ENCODE results near the gene ACADSB. TPM values are rescaled to one million over a fixed set of nuclear protein-coding genes. Genes with fewer than 3 reads are reported as not detected.

Gene ACADSB
- polyA plus RNA-seq (2013, experiment 1 of 2): 4.3 TPM
- polyA plus RNA-seq (2013, experiment 2 of 2): 6.1 TPM

- WGBS, 2 experiments (ENCODE audit: insufficient coverage in 2 of 2): 0% methylated on average over 51 to 53 of the region's 68 CpGs
- Histone ChIP-seq H3K36me3 (ENCODE audit: control insufficient read depth, insufficient read depth, low read length) (peaks cover 3% of the 10 kb centered on the region), H3K9me3 (ENCODE audit: control insufficient read depth, low read length) (no peaks in the 10 kb centered on the region), H3K4me3 (ENCODE audit: extremely low read depth, insufficient read depth, low read length, poor library complexity, severe bottlenecking) (peak within 1 kb of the TSS; percentile 98), H3K4me1 (ENCODE audit: control insufficient read depth, insufficient read depth, low read length, poor library complexity, severe bottlenecking) (peaks cover 8% of the 10 kb centered on the region), H3K27ac (ENCODE audit: low read depth, low read length, severe bottlenecking) (peak within 1 kb of the TSS; percentile 83)
Observed at GRCh38 chr10:123008355-123009104, at the start of gene ACADSB, which contains the start of gene IKZF5. TSS of gene ACADSB (plus strand) at chr10:123009006. CDS start at chr10:123009030, 24 bp downstream. TSS of gene IKZF5 (minus strand) at chr10:123008795. CDS start at chr10:122998625, 10,170 bp downstream.

DNA sequence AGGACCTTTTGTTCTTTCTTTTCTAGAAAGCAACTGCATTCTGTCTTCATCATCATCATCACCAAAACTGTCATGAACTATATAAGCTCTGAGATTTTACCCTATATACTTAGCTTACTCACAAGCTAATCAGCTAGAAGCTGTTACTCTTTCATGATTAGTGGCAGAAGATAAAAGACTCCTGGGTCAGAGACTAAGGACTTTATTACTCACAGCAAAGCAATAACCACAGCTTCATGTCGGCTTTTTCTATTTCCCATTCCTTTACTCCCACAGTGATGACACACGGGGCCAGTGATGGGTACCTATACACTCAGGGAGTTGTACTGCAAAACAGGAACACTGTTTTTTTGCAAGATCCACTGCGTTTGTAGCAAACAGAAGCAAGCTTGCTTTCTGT, 46.4 kb upstream of the ACADSB start:
- no peaks in the 10 kb centered on the region for H3K9me3 ChIP-seq (ENCODE audit: control insufficient read depth, low read length)
- H3K27ac ChIP-seq (ENCODE audit: low read depth, low read length, severe bottlenecking): no peak overlapping the region
- no peaks in the 10 kb centered on the region for H3K36me3 ChIP-seq (ENCODE audit: control insufficient read depth, insufficient read depth, low read length)
- 63 to 68% methylated on average over 2 to 3 of the region's 3 CpGs for WGBS, 2 experiments (ENCODE audit: insufficient coverage in 2 of 2)
- no peaks in the 10 kb centered on the region for H3K4me1 ChIP-seq (ENCODE audit: control insufficient read depth, insufficient read depth, low read length, poor library complexity, severe bottlenecking)
- H3K4me3 ChIP-seq (ENCODE audit: extremely low read depth, insufficient read depth, low read length, poor library complexity, severe bottlenecking): no peak overlapping the region

- H3K27ac ChIP-seq (ENCODE audit: low read depth, low read length, severe bottlenecking): no peak overlapping the region
- H3K9me3 ChIP-seq (ENCODE audit: control insufficient read depth, low read length): peaks cover 6% of the 10 kb centered on the region
- H3K4me3 ChIP-seq (ENCODE audit: extremely low read depth, insufficient read depth, low read length, poor library complexity, severe bottlenecking): no peak overlapping the region
- H3K4me1 ChIP-seq (ENCODE audit: control insufficient read depth, insufficient read depth, low read length, poor library complexity, severe bottlenecking): no peaks in the 10 kb centered on the region
- H3K36me3 ChIP-seq (ENCODE audit: control insufficient read depth, insufficient read depth, low read length): no peaks in the 10 kb centered on the region
Observed at GRCh38 chr10:122966879-122967278, 41.9 kb upstream of the ACADSB start.

- 80 to 100% methylated on average over 1 of the region's 3 CpGs for WGBS, 2 experiments (ENCODE audit: insufficient coverage in 2 of 2)
- Histone ChIP-seq H3K27ac (ENCODE audit: low read depth, low read length, severe bottlenecking) (no peak overlapping the region), H3K4me3 (ENCODE audit: extremely low read depth, insufficient read depth, low read length, poor library complexity, severe bottlenecking) (no peak overlapping the region), H3K4me1 (ENCODE audit: control insufficient read depth, insufficient read depth, low read length, poor library complexity, severe bottlenecking) (no peaks in the 10 kb centered on the region), H3K36me3 (ENCODE audit: control insufficient read depth, insufficient read depth, low read length) (no peaks in the 10 kb centered on the region), H3K9me3 (ENCODE audit: control insufficient read depth, low read length) (peaks cover 6% of the 10 kb centered on the region)
Observed at GRCh38 chr10:122968698-122969097, 40.1 kb upstream of the ACADSB start.

DNA sequence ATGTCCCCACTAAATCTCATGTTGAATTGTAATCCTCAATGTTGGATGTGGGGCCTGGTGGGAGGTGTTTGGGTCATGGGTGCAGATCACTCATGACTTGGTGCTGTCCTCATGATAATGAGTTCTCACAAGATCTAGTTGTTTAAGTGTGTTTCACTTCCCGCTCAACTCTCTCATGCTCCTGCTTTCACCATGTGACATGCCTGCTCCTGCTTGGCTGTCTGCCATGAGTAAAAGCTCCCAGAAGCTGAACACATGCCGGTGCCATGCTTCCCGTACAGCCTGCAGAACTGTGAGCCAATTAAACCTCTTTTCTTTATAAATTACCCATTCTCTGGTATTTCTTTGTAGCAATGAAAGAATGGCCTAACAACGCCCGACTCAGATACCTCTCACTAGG, 34.8 kb upstream of the ACADSB start:
- Histone ChIP-seq H3K9me3 (ENCODE audit: control insufficient read depth, low read length) (peaks cover 5% of the 10 kb centered on the region), H3K36me3 (ENCODE audit: control insufficient read depth, insufficient read depth, low read length) (no peaks in the 10 kb centered on the region), H3K4me1 (ENCODE audit: control insufficient read depth, insufficient read depth, low read length, poor library complexity, severe bottlenecking) (no peaks in the 10 kb centered on the region), H3K4me3 (ENCODE audit: extremely low read depth, insufficient read depth, low read length, poor library complexity, severe bottlenecking) (no peak overlapping the region), H3K27ac (ENCODE audit: low read depth, low read length, severe bottlenecking) (no peak overlapping the region)
- 78 to 88% methylated on average over 3 of the region's 5 CpGs for WGBS, 2 experiments (ENCODE audit: insufficient coverage in 2 of 2)

GRCh38 chr10:122974543-122975064, 34.2 kb upstream of the ACADSB start:
- no peak overlapping the region for H3K27ac ChIP-seq (ENCODE audit: low read depth, low read length, severe bottlenecking)
- no peaks in the 10 kb centered on the region for H3K36me3 ChIP-seq (ENCODE audit: control insufficient read depth, insufficient read depth, low read length)
- 100% methylated on average over 1 of the region's 3 CpGs for WGBS, 2 experiments (ENCODE audit: insufficient coverage in 2 of 2)
- no peaks in the 10 kb centered on the region for H3K9me3 ChIP-seq (ENCODE audit: control insufficient read depth, low read length)
- H3K4me1 ChIP-seq (ENCODE audit: control insufficient read depth, insufficient read depth, low read length, poor library complexity, severe bottlenecking): no peaks in the 10 kb centered on the region
- H3K4me3 ChIP-seq (ENCODE audit: extremely low read depth, insufficient read depth, low read length, poor library complexity, severe bottlenecking): no peak overlapping the region

DNA sequence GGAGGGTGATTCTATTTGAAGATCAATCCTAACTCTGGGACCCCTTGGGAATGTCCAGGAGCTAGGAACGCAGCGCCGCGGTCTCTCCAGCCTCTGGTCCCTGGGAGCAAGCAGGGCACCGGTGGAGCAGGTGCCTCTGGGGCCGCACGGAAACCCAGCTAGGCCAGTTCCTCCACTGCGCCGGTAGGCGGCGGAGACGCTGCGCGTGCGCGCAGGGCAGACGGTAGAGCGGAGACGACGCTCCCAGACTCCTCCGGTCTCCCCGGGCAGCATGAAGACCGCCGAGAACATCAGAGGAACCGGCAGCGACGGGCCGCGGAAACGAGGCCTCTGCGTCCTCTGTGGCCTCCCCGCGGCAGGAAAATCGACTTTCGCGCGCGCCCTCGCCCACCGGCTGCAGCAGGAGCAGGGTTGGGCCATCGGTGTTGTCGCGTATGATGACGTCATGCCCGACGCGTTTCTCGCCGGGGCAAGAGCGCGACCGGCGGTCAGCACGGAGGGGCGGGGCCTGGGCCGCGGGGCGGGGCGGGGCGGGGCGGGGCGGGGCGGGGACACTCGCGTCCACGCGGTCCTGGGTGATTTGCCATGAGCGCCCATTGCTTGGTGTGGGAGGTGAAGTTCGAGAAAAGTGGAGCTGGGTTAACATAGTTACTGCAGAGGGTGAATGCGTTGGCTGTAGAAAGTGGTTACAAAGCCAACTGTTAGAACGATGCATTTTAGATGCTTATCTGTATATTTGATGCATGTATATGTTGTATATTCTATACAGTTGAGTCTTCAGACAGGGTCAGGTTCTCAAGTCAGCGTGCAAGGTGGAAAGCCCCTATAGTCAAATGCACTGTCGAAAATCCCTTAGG, 28.4 kb upstream of the ACADSB start, which contains the start of gene PSTK:
Gene PSTK, plus strand, starts transcription at position 193 of the 857 bp plus-strand sequence. Its CDS starts 79 bp downstream, at position 272.
- no peaks in the 10 kb centered on the region for H3K4me1 ChIP-seq (ENCODE audit: control insufficient read depth, insufficient read depth, low read length, poor library complexity, severe bottlenecking)
- H3K4me3 ChIP-seq (ENCODE audit: extremely low read depth, insufficient read depth, low read length, poor library complexity, severe bottlenecking): peak within 1 kb of the TSS; percentile 57
- peak within 1 kb of the TSS; percentile 94 for H3K27ac ChIP-seq (ENCODE audit: low read depth, low read length, severe bottlenecking)
- peaks cover 8% of the 10 kb centered on the region for H3K36me3 ChIP-seq (ENCODE audit: control insufficient read depth, insufficient read depth, low read length)
- WGBS, 2 experiments (ENCODE audit: insufficient coverage in 2 of 2): 0 to 1% methylated on average over 40 to 51 of the region's 73 CpGs
- no peaks in the 10 kb centered on the region for H3K9me3 ChIP-seq (ENCODE audit: control insufficient read depth, low read length)

- peaks cover 9% of the 10 kb centered on the region for H3K36me3 ChIP-seq (ENCODE audit: control insufficient read depth, insufficient read depth, low read length)
- H3K4me3 ChIP-seq (ENCODE audit: extremely low read depth, insufficient read depth, low read length, poor library complexity, severe bottlenecking): peak overlapping the region; percentile 57
- no peaks in the 10 kb centered on the region for H3K9me3 ChIP-seq (ENCODE audit: control insufficient read depth, low read length)
- no peaks in the 10 kb centered on the region for H3K4me1 ChIP-seq (ENCODE audit: control insufficient read depth, insufficient read depth, low read length, poor library complexity, severe bottlenecking)
- 40% methylated on average over 1 of the region's 4 CpGs; no CpG with 5 or more reads in 1 of the 2 experiments for WGBS, 2 experiments (ENCODE audit: insufficient coverage in 2 of 2)
- no peak overlapping the region for H3K27ac ChIP-seq (ENCODE audit: low read depth, low read length, severe bottlenecking)
Observed at GRCh38 chr10:122981066-122981464, 27.7 kb upstream of the ACADSB start.

- WGBS, 2 experiments (ENCODE audit: insufficient coverage in 2 of 2): 94 to 99% methylated on average over 6 of the region's 6 CpGs
- no peaks in the 10 kb centered on the region for H3K9me3 ChIP-seq (ENCODE audit: control insufficient read depth, low read length)
- no peaks in the 10 kb centered on the region for H3K4me1 ChIP-seq (ENCODE audit: control insufficient read depth, insufficient read depth, low read length, poor library complexity, severe bottlenecking)
- H3K4me3 ChIP-seq (ENCODE audit: extremely low read depth, insufficient read depth, low read length, poor library complexity, severe bottlenecking): no peak overlapping the region
- peaks cover 9% of the 10 kb centered on the region for H3K36me3 ChIP-seq (ENCODE audit: control insufficient read depth, insufficient read depth, low read length)
- no peak overlapping the region for H3K27ac ChIP-seq (ENCODE audit: low read depth, low read length, severe bottlenecking)
Observed at GRCh38 chr10:122983898-122984297, 24.9 kb upstream of the ACADSB start.

- Histone ChIP-seq H3K4me3 (ENCODE audit: extremely low read depth, insufficient read depth, low read length, poor library complexity, severe bottlenecking) (no peak overlapping the region), H3K9me3 (ENCODE audit: control insufficient read depth, low read length) (no peaks in the 10 kb centered on the region), H3K4me1 (ENCODE audit: control insufficient read depth, insufficient read depth, low read length, poor library complexity, severe bottlenecking) (no peaks in the 10 kb centered on the region), H3K27ac (ENCODE audit: low read depth, low read length, severe bottlenecking) (no peak overlapping the region), H3K36me3 (ENCODE audit: control insufficient read depth, insufficient read depth, low read length) (peaks cover 9% of the 10 kb centered on the region)
- WGBS, 2 experiments (ENCODE audit: insufficient coverage in 2 of 2): 86 to 87% methylated on average over 1 to 2 of the region's 2 CpGs
Observed at GRCh38 chr10:122984708-122985107, 24.1 kb upstream of the ACADSB start.
